Measurements from ENCODE around the gene PRR5. TPM values are rescaled to one million over a fixed set of nuclear protein-coding genes. Genes with fewer than 3 reads are reported as not detected.

PRR5 gene
- total RNA-seq, 2 donors from 2014 or later: 7.3 to 30.0 TPM

- no peaks in the 10 kb centered on the region for H3K9me3 ChIP-seq
- H3K4me1 ChIP-seq (ENCODE audit: control insufficient read depth in 1 of 2, low read depth in 2 of 2): peaks cover 2 to 4% of the 10 kb centered on the region in 2 donors
- no peak for DNase-seq (ENCODE audit: low spot score)
- H3K27me3 ChIP-seq (replicated peaks; ENCODE audit: insufficient read depth): no peaks in the 10 kb centered on the region
- H3K27ac ChIP-seq: no peak overlapping the region
- peak; percentile 82 for TF ChIP-seq CTCF (IDR thresholded peaks at IDR 0.05)
- ATAC-seq (ENCODE audit: insufficient number of reproducible peaks, low FRiP score, low read depth): no peak
- H3K4me3 ChIP-seq: no peak overlapping the region
- no peaks in the 10 kb centered on the region for H3K36me3 ChIP-seq
Observed at GRCh38 chr22:44697423-44698141, 4.4 kb upstream of the PRR5 start.

- Histone ChIP-seq H3K9me3 (no peaks in the 10 kb centered on the region), H3K4me3 (no peak overlapping the region), H3K4me1 (ENCODE audit: control insufficient read depth in 1 of 2, low read depth in 2 of 2) (peaks cover 7% of the 10 kb centered on the region in 2 donors), H3K36me3 (no peaks in the 10 kb centered on the region), H3K27ac (peak overlapping the region in 1 of 2 donors; percentile 34), H3K27me3 (replicated peaks; ENCODE audit: insufficient read depth) (no peaks in the 10 kb centered on the region)
- no peak for ATAC-seq (ENCODE audit: insufficient number of reproducible peaks, low FRiP score, low read depth)
- no peak for TF ChIP-seq CTCF (IDR thresholded peaks at IDR 0.05)
- no peak for DNase-seq (ENCODE audit: low spot score)
Observed at GRCh38 chr22:44698531-44699421, 3.2 kb upstream of the PRR5 start.

- peaks cover 7% of the 10 kb centered on the region in 2 donors for H3K4me1 ChIP-seq (ENCODE audit: control insufficient read depth in 1 of 2, low read depth in 2 of 2)
- ATAC-seq (ENCODE audit: insufficient number of reproducible peaks, low FRiP score, low read depth) (no peak), DNase-seq (ENCODE audit: low spot score) (no peak)
- no peaks in the 10 kb centered on the region for H3K9me3 ChIP-seq
- no peak overlapping the region for H3K27ac ChIP-seq
- no peak overlapping the region for H3K4me3 ChIP-seq
- no peaks in the 10 kb centered on the region for H3K36me3 ChIP-seq
- H3K27me3 ChIP-seq (replicated peaks; ENCODE audit: insufficient read depth): no peaks in the 10 kb centered on the region
- TF ChIP-seq CTCF (IDR thresholded peaks at IDR 0.05): no peak
Observed at GRCh38 chr22:44700456-44700855, 1.5 kb upstream of the PRR5 start.

- no peak for TF ChIP-seq CTCF (IDR thresholded peaks at IDR 0.05)
- Histone ChIP-seq H3K4me3 (peak overlapping the region; percentile 52), H3K27me3 (replicated peaks; ENCODE audit: insufficient read depth) (no peaks in the 10 kb centered on the region), H3K27ac (no peak overlapping the region), H3K9me3 (no peaks in the 10 kb centered on the region), H3K36me3 (no peaks in the 10 kb centered on the region), H3K4me1 (ENCODE audit: control insufficient read depth in 1 of 2, low read depth in 2 of 2) (peaks cover 7% of the 10 kb centered on the region in 2 donors)
- ATAC-seq (ENCODE audit: insufficient number of reproducible peaks, low FRiP score, low read depth): no peak
- DNase-seq (ENCODE audit: low spot score): no peak
Observed at GRCh38 chr22:44701187-44701790, 715 bp upstream of the PRR5 start.
